ENCODE data around the gene KIAA0232.

GRCh38 chr4:6754481-6755087 lies 27.9 kb upstream of the KIAA0232 start:
- TF ChIP-seq CEBPB (IDR thresholded peaks at IDR 0.05) (no peak), EP300 (IDR thresholded peaks at IDR 0.05; ENCODE audit: borderline replicate concordance) (no peak), EGR1 (IDR thresholded peaks at IDR 0.05) (no peak), RAD21 (IDR thresholded peaks at IDR 0.05; ENCODE audit: low read depth) (no peak), ZBTB7A (IDR thresholded peaks at IDR 0.05; ENCODE audit: low read depth) (no peak), NFIC (IDR thresholded peaks at IDR 0.05) (no peak), FOXM1 (IDR thresholded peaks at IDR 0.05; ENCODE audit: borderline replicate concordance, low read depth) (no peak)
- TF ChIP-seq, protein P1, sequence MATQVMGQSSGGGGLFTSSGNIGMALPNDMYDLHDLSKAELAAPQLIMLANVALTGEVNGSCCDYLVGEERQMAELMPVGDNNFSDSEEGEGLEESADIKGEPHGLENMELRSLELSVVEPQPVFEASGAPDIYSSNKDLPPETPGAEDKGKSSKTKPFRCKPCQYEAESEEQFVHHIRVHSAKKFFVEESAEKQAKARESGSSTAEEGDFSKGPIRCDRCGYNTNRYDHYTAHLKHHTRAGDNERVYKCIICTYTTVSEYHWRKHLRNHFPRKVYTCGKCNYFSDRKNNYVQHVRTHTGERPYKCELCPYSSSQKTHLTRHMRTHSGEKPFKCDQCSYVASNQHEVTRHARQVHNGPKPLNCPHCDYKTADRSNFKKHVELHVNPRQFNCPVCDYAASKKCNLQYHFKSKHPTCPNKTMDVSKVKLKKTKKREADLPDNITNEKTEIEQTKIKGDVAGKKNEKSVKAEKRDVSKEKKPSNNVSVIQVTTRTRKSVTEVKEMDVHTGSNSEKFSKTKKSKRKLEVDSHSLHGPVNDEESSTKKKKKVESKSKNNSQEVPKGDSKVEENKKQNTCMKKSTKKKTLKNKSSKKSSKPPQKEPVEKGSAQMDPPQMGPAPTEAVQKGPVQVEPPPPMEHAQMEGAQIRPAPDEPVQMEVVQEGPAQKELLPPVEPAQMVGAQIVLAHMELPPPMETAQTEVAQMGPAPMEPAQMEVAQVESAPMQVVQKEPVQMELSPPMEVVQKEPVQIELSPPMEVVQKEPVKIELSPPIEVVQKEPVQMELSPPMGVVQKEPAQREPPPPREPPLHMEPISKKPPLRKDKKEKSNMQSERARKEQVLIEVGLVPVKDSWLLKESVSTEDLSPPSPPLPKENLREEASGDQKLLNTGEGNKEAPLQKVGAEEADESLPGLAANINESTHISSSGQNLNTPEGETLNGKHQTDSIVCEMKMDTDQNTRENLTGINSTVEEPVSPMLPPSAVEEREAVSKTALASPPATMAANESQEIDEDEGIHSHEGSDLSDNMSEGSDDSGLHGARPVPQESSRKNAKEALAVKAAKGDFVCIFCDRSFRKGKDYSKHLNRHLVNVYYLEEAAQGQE (IDR thresholded peaks at IDR 0.05; ENCODE audit: low read depth) = no peak
- TF ChIP-seq, protein P2, sequence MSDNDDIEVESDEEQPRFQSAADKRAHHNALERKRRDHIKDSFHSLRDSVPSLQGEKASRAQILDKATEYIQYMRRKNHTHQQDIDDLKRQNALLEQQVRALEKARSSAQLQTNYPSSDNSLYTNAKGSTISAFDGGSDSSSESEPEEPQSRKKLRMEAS (IDR thresholded peaks at IDR 0.05) = no peak
